HG02970 (cell line): ENCODE results near the gene CNTRL.
"Not testable (repeated sequence)": the region's sequence is repeated elsewhere in the genome, so short reads cannot be mapped to it uniquely, and the experiment has no call there.

Source experiments
- ATAC-seq: cut with Tn5 transposase; IDR thresholded peaks from one replicate; pipeline ENCODE4 v1.9.1; 2021; ENCODE audit warnings: mild to moderate bottlenecking, moderate library complexity, moderate number of reproducible peaks; ENCODE audit not compliant: unreplicated experiment, low FRiP score

CNTRL gene

DNA sequence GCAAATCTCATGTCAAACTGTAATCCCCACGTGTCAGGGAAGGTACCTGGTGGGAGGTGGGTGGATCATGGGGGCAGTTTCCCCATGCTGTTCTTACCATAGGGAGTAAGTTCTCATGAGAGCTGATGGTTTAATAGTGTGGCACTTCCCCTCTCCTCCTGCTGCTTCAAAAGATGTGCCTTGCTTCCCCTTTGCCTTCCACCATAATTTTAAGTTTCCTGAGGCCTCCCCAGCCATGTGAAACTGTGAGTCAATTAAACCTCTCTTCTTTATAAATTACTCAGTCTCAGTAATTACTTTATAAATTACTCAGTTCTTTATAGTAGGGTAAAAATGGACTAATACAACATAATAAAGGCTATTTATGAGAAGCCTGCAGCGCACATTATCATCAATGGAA is 7.1 kb upstream of the CNTRL start:
- ATAC-seq, result no peak

DNA sequence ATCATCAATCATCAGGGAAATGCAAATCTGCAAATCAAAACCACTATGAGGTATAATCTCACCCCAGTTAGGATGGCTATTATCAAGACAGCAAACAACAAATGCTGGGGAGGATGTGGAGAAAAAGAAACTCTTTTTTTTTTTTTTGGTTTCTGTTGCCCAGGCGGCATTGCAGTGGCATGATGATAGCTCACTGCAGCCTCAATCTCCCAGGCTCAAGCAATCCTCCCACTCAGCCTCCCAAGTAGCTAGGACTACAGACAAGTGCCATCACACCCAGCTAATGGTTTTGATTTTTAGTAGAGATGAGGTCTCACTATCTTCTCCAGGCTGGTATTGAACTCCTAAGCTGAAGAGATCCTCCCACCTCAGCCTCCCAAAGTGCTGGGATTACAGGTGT is 5.4 kb upstream of the CNTRL start:
- ATAC-seq, result no peak

DNA sequence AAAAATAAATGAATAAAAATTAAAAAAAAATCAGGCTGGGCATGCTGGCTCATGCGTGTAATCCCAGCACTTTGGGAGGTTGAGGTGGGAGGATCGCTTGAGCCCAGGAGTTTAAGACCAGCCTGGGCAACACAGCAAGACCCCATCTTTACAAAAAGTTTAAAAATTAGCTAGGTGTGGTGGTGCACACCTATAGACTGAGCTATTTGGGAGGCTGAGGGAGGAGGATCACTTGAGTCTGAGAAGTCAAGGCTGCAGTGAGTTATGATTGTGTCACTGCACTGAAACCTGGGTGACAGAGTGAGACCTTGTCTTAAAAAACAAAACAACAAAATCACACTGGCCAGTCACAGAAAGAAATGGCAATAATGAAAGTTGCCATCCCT is 3.4 kb upstream of the CNTRL start:
- no peak for ATAC-seq

DNA sequence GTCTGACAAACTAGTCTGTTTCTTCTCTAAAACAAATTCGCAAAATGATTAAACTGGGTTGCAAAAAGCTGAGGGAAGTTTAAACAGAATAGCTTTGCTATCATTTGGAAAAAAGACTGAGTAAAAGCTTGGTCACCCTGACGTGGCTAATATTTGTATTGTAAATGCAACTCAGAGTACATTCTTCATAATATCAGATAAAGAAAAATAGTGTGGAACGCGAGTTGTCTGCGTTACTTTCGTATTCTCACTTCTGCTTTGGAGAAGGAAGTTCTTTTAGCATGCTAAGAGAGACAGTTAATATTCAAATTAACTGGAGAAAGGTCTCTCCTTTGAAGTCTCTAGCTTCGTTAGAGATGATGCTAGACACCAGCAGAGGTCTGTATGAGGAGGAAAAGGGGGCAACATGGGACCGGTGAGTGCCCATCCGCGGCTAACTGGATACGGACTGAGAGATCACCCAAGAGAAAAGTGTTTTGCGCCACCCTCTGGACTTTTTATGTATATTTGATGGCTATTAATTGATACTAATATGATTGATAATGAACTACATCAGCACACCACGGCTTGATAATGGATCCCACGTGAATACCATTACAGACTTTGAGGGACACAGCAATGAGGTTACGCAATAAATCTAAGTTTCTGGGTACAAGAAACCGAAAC is 2.9 kb upstream of the CNTRL start:
- no peak for ATAC-seq

GRCh38 chr9:121073038-121073437 is 1.7 kb upstream of the CNTRL start:
- ATAC-seq, result no peak

- peak; percentile 4 for ATAC-seq
Measured at GRCh38 chr9:121075251-121076036, 689 bp downstream of the CNTRL start.

DNA sequence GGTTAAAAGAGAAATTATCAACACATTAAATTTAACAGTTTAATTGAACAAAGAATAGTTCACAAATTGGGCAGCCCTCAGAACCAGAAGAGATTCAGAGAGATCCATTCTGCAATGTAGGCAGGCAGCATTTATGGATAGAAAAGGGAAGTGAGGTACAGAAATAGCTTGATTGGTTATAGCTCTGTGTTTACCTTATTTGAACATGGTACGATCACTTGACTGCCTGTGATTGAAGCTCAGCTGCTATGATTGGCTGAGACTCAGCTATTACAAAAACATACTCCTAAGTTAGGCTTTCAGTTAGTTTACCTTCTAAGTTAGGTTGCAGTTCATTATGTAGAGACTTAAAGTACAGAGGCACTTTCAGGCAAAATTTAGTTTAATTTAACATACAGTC is 7.3 kb downstream of the CNTRL start:
- no peak for ATAC-seq

- ATAC-seq, result no peak
Measured at GRCh38 chr9:121085661-121086060, 10.9 kb downstream of the CNTRL start.

- ATAC-seq, result no peak
Measured at GRCh38 chr9:121088576-121088975, 13.8 kb downstream of the CNTRL start.

GRCh38 chr9:121090743-121091142 is 16.0 kb downstream of the CNTRL start:
- ATAC-seq, result not testable (repeated sequence)

- no peak for ATAC-seq
Measured at GRCh38 chr9:121095057-121095456, 20.3 kb downstream of the CNTRL start.

- no peak for ATAC-seq
Measured at GRCh38 chr9:121098567-121099198, 23.9 kb downstream of the CNTRL start.

GRCh38 chr9:121104054-121104453 is 29.3 kb downstream of the CNTRL start:
- not testable (repeated sequence) for ATAC-seq

DNA sequence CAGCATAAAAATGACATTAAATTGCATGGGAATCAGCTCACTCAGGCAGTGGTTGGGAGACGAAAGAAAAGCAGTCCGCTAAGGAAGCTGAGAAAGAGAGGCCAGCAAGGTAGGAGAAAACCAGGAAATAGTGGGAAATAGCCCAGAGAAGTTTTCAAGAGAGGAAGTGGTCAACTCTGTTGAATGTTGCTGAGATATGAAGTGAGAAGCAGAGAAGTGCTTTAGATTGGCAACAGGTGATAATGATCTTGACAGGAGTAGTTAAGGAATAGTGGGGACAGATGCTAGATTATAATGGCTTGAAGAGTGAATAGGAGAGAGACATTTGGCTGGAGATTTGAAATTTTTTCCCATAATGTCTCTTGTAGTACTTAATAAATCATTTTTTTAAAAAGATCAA is 30.8 kb downstream of the CNTRL start:
- no peak for ATAC-seq

DNA sequence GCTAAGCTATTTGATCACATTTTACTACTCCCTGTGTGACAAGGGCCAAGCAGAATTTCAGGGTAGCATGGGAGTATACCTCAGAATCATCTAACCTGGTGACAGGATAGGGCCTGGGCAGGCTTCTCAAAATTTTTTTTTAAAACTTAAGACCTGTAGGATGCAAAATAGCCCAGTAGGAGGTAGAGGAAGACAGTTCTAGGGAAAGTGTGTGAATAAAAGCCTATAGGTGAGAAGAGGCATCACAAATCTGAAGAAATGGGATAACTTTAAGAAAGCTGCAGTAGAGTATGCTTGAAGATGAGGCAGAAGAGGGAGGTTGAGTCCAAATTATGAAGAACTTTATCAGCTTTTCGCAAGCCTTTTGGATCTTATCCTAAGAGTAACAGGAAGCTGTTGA is 32.3 kb downstream of the CNTRL start:
- no peak for ATAC-seq

- no peak for ATAC-seq
Measured at GRCh38 chr9:121107881-121108280, 33.1 kb downstream of the CNTRL start.

GRCh38 chr9:121115466-121115865 is 40.7 kb downstream of the CNTRL start:
- no peak for ATAC-seq

DNA sequence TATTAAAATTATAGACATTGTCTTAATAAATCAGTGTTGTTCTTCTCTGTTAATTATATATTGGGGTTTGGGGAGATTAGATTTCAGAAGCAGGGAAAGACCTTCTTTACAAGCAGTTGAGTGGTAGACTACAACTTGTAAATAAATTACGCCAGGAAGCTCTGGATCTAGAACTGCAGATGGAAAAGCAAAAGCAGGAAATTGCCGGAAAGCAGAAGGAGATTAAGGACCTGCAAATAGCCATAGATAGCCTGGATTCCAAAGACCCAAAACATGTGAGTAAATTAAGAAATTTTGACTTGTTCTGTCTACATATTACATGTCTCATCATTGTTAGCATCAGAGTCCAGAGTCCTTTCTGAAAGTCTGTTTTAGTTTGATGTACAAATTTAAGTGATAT is 43.5 kb downstream of the CNTRL start:
- ATAC-seq, result no peak

- no peak for ATAC-seq
Measured at GRCh38 chr9:121120386-121120785, 45.6 kb downstream of the CNTRL start.

- peak; percentile 96 for ATAC-seq
Measured at GRCh38 chr9:121121582-121122087, 46.9 kb downstream of the CNTRL start.

GRCh38 chr9:121122246-121123032 is 47.7 kb downstream of the CNTRL start:
- no peak for ATAC-seq
